HS-5 (cell line): Measurements from ENCODE around the gene TTPAL.

ENCODE experiments used
- DNase-seq: peaks from one replicate; pipeline ENCODE4 v3.0.0-alpha.2; 2012; ENCODE audit warnings: low read depth

Gene TTPAL

GRCh38 chr20:44475694-44476560 lies at the start of gene TTPAL:
TTPAL (plus strand) TSS chr20:44475874; CDS start chr20:44480000, 4,126 bp downstream.
- peak; percentile 59 for DNase-seq

- no peak for DNase-seq
Observed at GRCh38 chr20:44425923-44426322, 49.8 kb upstream of the TTPAL start.

GRCh38 chr20:44426879-44427790 lies 48.5 kb upstream of the TTPAL start:
- no peak for DNase-seq

GRCh38 chr20:44427804-44428173 lies 47.9 kb upstream of the TTPAL start:
- no peak for DNase-seq

GRCh38 chr20:44428174-44429016 lies 47.3 kb upstream of the TTPAL start:
- DNase-seq = no peak

GRCh38 chr20:44429017-44429339 lies 46.7 kb upstream of the TTPAL start:
- DNase-seq = no peak

GRCh38 chr20:44429419-44430269 lies 46.0 kb upstream of the TTPAL start:
- DNase-seq = no peak

GRCh38 chr20:44430270-44431065 lies 45.2 kb upstream of the TTPAL start:
- no peak for DNase-seq

- no peak for DNase-seq
Observed at GRCh38 chr20:44431118-44431501, 44.6 kb upstream of the TTPAL start.

- DNase-seq = no peak
Observed at GRCh38 chr20:44431502-44432234, 44.0 kb upstream of the TTPAL start.

- DNase-seq = no peak
Observed at GRCh38 chr20:44432618-44433577, 42.8 kb upstream of the TTPAL start.

- DNase-seq = no peak
Observed at GRCh38 chr20:44433751-44434538, 41.7 kb upstream of the TTPAL start.

- no peak for DNase-seq
Observed at GRCh38 chr20:44435630-44436335, 39.9 kb upstream of the TTPAL start.

- no peak for DNase-seq
Observed at GRCh38 chr20:44436393-44436792, 39.3 kb upstream of the TTPAL start.

GRCh38 chr20:44437497-44437896 lies 38.2 kb upstream of the TTPAL start:
- no peak for DNase-seq

- no peak for DNase-seq
Observed at GRCh38 chr20:44438782-44439181, 36.9 kb upstream of the TTPAL start.

GRCh38 chr20:44439318-44439717 lies 36.4 kb upstream of the TTPAL start:
- no peak for DNase-seq
